Trophoblast cell (in vitro differentiated cells and primary cell): ENCODE data around the gene SKIDA1.
A peak's percentile ranks its signal among the peaks of the same experiment; 100 is the strongest.

Experiments used
- DNase-seq, 2 donors: peaks; one replicate each; pipeline ENCODE4 v3.0.0-alpha.2; 2016
- H2AFZ ChIP-seq: 2 replicates; pipeline ENCODE4 v1.6.1; 2013; ENCODE audit warnings: low read length, moderate library complexity, mild to moderate bottlenecking; ENCODE audit not compliant: insufficient read depth, poor library complexity
- H2AK5ac ChIP-seq: 2 replicates; pipeline ENCODE4 v1.6.1; 2013; ENCODE audit warnings: mild to moderate bottlenecking, low read length
- H2BK120ac ChIP-seq: 2 replicates; pipeline ENCODE4 v1.6.1; 2013; ENCODE audit warnings: low read length, mild to moderate bottlenecking, moderate library complexity; ENCODE audit not compliant: insufficient read depth, poor library complexity
- H2BK12ac ChIP-seq: 2 replicates; pipeline ENCODE4 v1.6.1; 2013; ENCODE audit warnings: mild to moderate bottlenecking, low read length, moderate library complexity
- H2BK5ac ChIP-seq: 2 replicates; pipeline ENCODE4 v1.6.1; 2013; ENCODE audit warnings: low read length, low read depth, moderate library complexity, mild to moderate bottlenecking; ENCODE audit not compliant: poor library complexity
- H3K14ac ChIP-seq: 2 replicates; pipeline ENCODE4 v1.6.1; 2013; ENCODE audit warnings: mild to moderate bottlenecking, low read length
- H3K18ac ChIP-seq: 2 replicates; pipeline ENCODE4 v1.6.1; 2013; ENCODE audit warnings: mild to moderate bottlenecking, low read length
- H3K23ac ChIP-seq: 2 replicates; pipeline ENCODE4 v1.6.1; 2013; ENCODE audit warnings: low read length
- H3K27ac ChIP-seq: 2 replicates; pipeline ENCODE4 v1.5.1; 2013; ENCODE audit warnings: low read depth, mild to moderate bottlenecking, inconsistent platforms, low read length, moderate library complexity
- H3K27me3 ChIP-seq: 2 replicates; pipeline ENCODE4 v1.6.1; 2013; ENCODE audit warnings: inconsistent platforms, mild to moderate bottlenecking, low read length, moderate library complexity; ENCODE audit not compliant: insufficient read depth
- H3K36me3 ChIP-seq, 2 experiments: 1 replicate in 1 of 2; 2 replicates in 1 of 2; pipeline ENCODE4 v1.6.1; 2013; ENCODE audit warnings: low read length in 2 of 2, mild to moderate bottlenecking in 2 of 2, moderate library complexity in 1 of 2; ENCODE audit not compliant: insufficient read depth in 2 of 2, control insufficient read depth in 1 of 2
- H3K4ac ChIP-seq: 2 replicates; pipeline ENCODE4 v1.6.1; 2013; ENCODE audit warnings: low read depth, mild to moderate bottlenecking, low read length, moderate library complexity
- H3K4me1 ChIP-seq, 2 experiments: 1 replicate in 1 of 2; 2 replicates in 1 of 2; pipeline ENCODE4 v1.6.1; 2013; ENCODE audit warnings: low read length in 2 of 2, mild to moderate bottlenecking in 2 of 2, moderate library complexity in 1 of 2; ENCODE audit not compliant: insufficient read depth in 2 of 2, control insufficient read depth in 1 of 2
- H3K4me2 ChIP-seq: 2 replicates; pipeline ENCODE4 v1.6.1; 2013; ENCODE audit warnings: inconsistent platforms, mild to moderate bottlenecking, low read length, moderate library complexity
- H3K4me3 ChIP-seq: 2 replicates; pipeline ENCODE4 v1.5.1; 2013; ENCODE audit warnings: mild to moderate bottlenecking, low read depth, low read length, inconsistent platforms
- H3K79me1 ChIP-seq: one replicate; pipeline ENCODE4 v1.6.1; 2013; ENCODE audit warnings: low read length
- H3K79me2 ChIP-seq: 2 replicates; pipeline ENCODE4 v1.6.1; 2013; ENCODE audit warnings: low read length, mild to moderate bottlenecking; ENCODE audit not compliant: control insufficient read depth, insufficient read depth, poor library complexity
- H3K9ac ChIP-seq: 2 replicates; pipeline ENCODE4 v1.6.1; 2013; ENCODE audit warnings: mild to moderate bottlenecking, low read length
- H3K9me3 ChIP-seq: 2 replicates; pipeline ENCODE4 v1.6.1; 2013; ENCODE audit warnings: low read depth, mild to moderate bottlenecking, control low read depth, inconsistent platforms, low read length; ENCODE audit not compliant: insufficient read depth
- H4K12ac ChIP-seq: 2 replicates; pipeline ENCODE4 v1.6.1; 2013; ENCODE audit warnings: low read depth, mild to moderate bottlenecking, low read length, moderate library complexity
- H4K8ac ChIP-seq: 2 replicates; pipeline ENCODE4 v1.6.1; 2013; ENCODE audit warnings: low read depth, mild to moderate bottlenecking, low read length, moderate library complexity
- H4K91ac ChIP-seq: one replicate; pipeline ENCODE4 v1.6.1; 2013; ENCODE audit warnings: low read depth, mild to moderate bottlenecking, low read length, moderate library complexity
- WGBS: extraction: QIAGEN DNeasy Blood & Tissue Kit; methylation state at CpG from one replicate; pipeline ENCODE4 v1.1.7; 2013; ENCODE audit warnings: missing lambda C conversion rate; ENCODE audit not compliant: insufficient read length, insufficient coverage; ENCODE audit errors: extremely low coverage; 5-methylcytosine and 5-hydroxymethylcytosine counted together

Gene SKIDA1

DNA sequence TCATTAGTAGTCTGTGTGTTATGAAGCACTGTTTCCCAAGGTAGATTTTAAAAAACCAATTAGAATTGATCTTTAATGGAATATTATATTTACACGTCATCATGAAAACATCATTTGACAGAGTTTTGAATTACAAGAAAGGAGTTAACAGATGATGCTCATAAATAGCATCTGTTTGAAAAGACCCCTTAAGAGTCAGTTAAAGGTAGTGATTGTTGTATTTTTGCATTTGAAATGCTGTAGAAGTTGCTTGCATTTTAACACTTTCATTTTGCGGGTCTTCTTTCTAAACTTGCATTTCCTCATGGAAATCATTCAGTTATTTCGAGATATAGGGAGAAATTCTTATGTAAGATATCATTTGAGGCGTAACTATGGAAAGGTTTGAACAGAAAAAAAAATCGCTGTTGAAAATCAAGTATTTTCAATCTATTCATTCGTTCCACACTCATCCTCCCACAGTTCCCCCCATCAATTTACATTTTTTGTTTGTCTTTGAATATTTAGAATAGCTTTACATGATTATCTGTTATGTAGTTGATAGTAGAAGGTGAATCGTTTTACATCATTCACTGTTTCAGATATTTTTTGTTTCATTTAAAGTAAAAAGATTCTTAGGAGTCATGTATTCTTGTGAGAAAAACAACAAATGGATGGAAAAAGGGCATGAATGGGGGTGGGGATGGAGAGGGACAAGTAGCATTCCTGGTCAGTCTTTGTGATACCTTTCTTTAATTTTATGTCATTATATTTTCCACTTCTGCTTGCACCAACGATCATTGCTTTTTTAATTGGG lies 3.0 kb upstream of the SKIDA1 start:
- Histone ChIP-seq H3K79me1 (peaks cover 32% of the 10 kb centered on the region), H2BK12ac (no peak overlapping the region), H4K8ac (peak overlapping the region; percentile 47), H2BK5ac (peak overlapping the region; percentile 56), H2BK120ac (peak overlapping the region; percentile 13), H3K4me2 (peak overlapping the region; percentile 58), H3K79me2 (peaks cover 17% of the 10 kb centered on the region), H3K23ac (no peak overlapping the region), H4K91ac (no peak overlapping the region), H3K9ac (no peak overlapping the region), H3K14ac (no peak overlapping the region), H3K36me3 (no peaks in the 10 kb centered on the region), H2AK5ac (no peak overlapping the region), H3K18ac (no peak overlapping the region), H3K4me3 (no peak overlapping the region), H3K27ac (peak overlapping the region; percentile 100), H3K4me1 (no peaks in the 10 kb centered on the region), H4K12ac (no peak overlapping the region), H3K4ac (no peak overlapping the region), H3K27me3 (no peaks in the 10 kb centered on the region), H2AFZ (no peak overlapping the region), H3K9me3 (no peaks in the 10 kb centered on the region)
- no peak for DNase-seq
- no CpG with 5 or more reads among the region's 8 CpGs for WGBS

DNA sequence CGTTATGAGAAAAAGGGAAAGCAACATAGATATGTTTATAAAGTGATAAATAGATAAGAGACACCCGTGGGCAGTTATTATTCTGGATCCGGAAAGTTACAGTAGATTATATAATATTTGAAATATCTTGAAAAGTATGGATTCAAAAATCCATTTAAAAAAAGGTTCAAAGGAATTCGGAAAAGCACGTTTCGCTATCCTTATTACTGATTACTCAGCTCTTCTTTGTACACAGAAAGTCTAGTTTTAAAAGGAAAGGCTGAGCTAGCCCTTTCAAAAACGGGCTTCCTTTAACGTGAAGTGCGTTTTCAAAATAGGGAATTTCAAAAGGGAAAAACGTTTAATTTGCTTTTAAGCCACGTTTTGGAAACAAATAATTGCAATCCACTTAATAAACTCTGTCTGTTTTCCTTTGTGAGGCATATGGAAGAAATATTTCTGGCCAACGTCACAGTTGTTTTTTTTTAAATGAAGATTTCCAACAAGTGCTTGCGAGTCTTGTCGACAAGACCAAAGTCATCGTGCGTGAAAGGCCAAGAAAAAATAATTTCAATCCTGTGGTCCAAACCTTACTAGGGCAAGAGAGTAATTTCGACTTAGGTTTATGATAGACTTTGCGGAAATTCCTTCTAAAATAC lies 2.2 kb upstream of the SKIDA1 start:
- Histone ChIP-seq H3K4me2 (peak overlapping the region; percentile 100), H3K23ac (no peak overlapping the region), H3K4me3 (peak overlapping the region; percentile 70), H4K12ac (peak overlapping the region; percentile 99), H2AK5ac (peak overlapping the region; percentile 79), H3K4ac (peak overlapping the region; percentile 99), H3K79me1 (peaks cover 30% of the 10 kb centered on the region), H4K91ac (peak overlapping the region; percentile 99), H2BK12ac (no peak overlapping the region), H3K9me3 (no peaks in the 10 kb centered on the region), H2BK5ac (peak overlapping the region; percentile 96), H3K9ac (peak overlapping the region; percentile 82), H3K27ac (peak overlapping the region; percentile 100), H3K36me3 (no peaks in the 10 kb centered on the region), H3K4me1 (no peaks in the 10 kb centered on the region), H2AFZ (peak overlapping the region; percentile 98), H2BK120ac (peak overlapping the region; percentile 86), H4K8ac (peak overlapping the region; percentile 99), H3K14ac (peak overlapping the region; percentile 99), H3K79me2 (peaks cover 16% of the 10 kb centered on the region), H3K18ac (peak overlapping the region; percentile 93), H3K27me3 (no peaks in the 10 kb centered on the region)
- WGBS: no CpG with 5 or more reads among the region's 18 CpGs
- DNase-seq: no peak

DNA sequence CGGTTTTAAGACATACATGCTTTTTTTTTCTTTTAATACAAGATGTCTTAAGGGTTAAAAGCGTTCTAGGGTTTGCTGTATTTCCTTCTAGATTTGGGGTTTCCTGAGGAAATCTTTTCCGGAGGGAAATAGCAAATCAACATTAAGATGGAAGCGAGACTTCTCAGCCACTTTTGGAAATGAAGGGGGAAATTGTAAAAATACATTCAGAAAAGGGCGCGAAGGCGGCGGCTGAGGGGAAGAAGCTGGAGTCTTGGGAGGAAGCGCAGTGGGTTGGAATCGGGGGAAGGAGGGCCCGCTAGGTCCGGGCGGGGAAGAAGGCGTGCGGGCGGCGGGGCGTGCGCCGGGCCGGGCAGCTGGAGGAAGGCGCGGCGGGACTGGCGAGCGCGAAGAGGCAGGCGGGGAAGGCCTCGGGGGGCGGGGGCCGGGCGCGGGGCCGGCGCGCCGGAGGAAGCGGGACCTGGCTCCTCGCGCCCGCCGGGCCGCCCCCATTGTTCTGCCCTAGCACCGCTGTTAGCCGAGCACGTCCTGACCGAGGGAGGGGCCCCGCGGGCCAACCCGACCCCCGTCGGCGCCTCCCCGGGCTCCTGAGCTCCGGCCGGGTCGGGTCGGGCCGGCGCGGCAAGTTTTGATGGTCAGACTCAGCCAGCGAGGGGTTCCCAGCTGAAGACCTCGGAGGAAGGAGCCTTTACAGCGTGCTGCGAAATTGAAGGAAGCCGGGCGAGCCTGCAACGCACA lies 1.5 kb upstream of the SKIDA1 start:
- Histone ChIP-seq H3K4me2 (peak overlapping the region; percentile 100), H3K9ac (peak overlapping the region; percentile 82), H4K8ac (peak overlapping the region; percentile 99), H2BK12ac (no peak overlapping the region), H3K4me3 (peak overlapping the region; percentile 70), H3K36me3 (no peaks in the 10 kb centered on the region), H3K79me1 (peaks cover 30% of the 10 kb centered on the region), H3K23ac (no peak overlapping the region), H2AK5ac (peak overlapping the region; percentile 100), H3K14ac (peak overlapping the region; percentile 99), H3K4ac (peak overlapping the region; percentile 99), H4K91ac (peak overlapping the region; percentile 99), H2BK5ac (peak overlapping the region; percentile 96), H3K27ac (peak overlapping the region; percentile 100), H3K9me3 (no peaks in the 10 kb centered on the region), H3K18ac (peak overlapping the region; percentile 95), H3K79me2 (peaks cover 16% of the 10 kb centered on the region), H3K27me3 (no peaks in the 10 kb centered on the region), H4K12ac (peak overlapping the region; percentile 99), H2AFZ (peak overlapping the region; percentile 98), H2BK120ac (peak overlapping the region; percentile 86), H3K4me1 (no peaks in the 10 kb centered on the region)
- peak; percentile 74 to 84 for DNase-seq
- WGBS: no CpG with 5 or more reads among the region's 68 CpGs

DNA sequence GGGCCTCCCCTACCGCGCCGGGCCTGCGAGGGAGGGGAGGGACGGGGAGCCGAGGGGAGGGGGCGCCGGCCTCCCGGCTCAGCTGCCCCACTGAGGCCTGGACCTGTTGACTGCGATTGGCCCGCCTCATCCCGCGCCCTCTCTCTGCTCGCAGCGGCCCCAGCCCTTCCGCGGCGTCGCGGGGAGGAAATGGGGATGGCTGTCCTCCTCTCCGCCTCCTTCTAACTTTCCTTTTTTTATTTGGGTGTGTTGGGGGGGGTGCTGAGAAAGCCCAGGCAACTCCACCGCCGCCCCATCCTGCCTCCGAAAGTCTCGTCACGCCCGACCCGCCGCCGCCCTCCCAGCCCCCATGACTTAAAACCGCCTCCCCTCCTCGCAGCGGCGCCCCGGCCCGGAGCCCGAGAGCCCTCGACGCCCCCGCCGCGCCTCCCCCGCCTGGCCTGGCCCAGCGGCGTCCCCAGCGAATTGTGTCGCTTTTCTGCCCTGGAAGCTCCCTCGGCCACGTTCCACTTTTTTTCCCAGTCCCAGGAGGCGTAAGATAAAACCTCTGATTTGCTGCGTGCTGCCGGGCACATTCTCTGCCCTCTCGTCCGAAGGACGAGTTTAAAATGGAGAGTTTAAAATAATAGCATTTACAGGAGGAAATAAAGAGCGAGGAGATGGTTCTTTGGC lies 842 bp upstream of the SKIDA1 start:
- Histone ChIP-seq H3K79me2 (peaks cover 16% of the 10 kb centered on the region), H2BK12ac (peak overlapping the region; percentile 2), H4K8ac (peak overlapping the region; percentile 89), H4K91ac (peak overlapping the region; percentile 99), H3K23ac (no peak overlapping the region), H2BK120ac (peak overlapping the region; percentile 86), H3K14ac (peak overlapping the region; percentile 89), H3K9me3 (no peaks in the 10 kb centered on the region), H2AFZ (peak overlapping the region; percentile 56), H3K27me3 (no peaks in the 10 kb centered on the region), H3K18ac (peak overlapping the region; percentile 90), H3K79me1 (peaks cover 30% of the 10 kb centered on the region), H3K4me3 (peak overlapping the region; percentile 73), H3K27ac (peak overlapping the region; percentile 100), H2BK5ac (peak overlapping the region; percentile 96), H3K4me2 (peak overlapping the region; percentile 100), H3K4me1 (no peaks in the 10 kb centered on the region), H3K9ac (peak overlapping the region; percentile 96), H2AK5ac (peak overlapping the region; percentile 99), H3K36me3 (no peaks in the 10 kb centered on the region), H4K12ac (peak overlapping the region; percentile 73), H3K4ac (peak overlapping the region; percentile 99)
- peak; percentile 29 to 60 for DNase-seq
- WGBS: no CpG with 5 or more reads among the region's 56 CpGs
